AG04450 (cell line): ENCODE measurements around the gene CLDN9. TPM values are rescaled to one million over a fixed set of nuclear protein-coding genes. Genes with fewer than 3 reads are reported as not detected.

ENCODE experiments used
- CTCF ChIA-PET: fragments of 300-600, 350-600 bp; formaldehyde crosslinking; extraction: SDS; loops from one replicate; lab custom pipeline; 2022; ENCODE audit warnings: antibody characterized with exemption, inconsistent platforms; lab: Charles Lee
- POLR2A ChIA-PET: fragments of 350-600 bp; formaldehyde crosslinking; extraction: SDS; loops from one replicate; lab custom pipeline; 2021; ENCODE audit warnings: antibody characterized with exemption, inconsistent platforms; lab: Yijun Ruan, JAX
- DNase-seq: peaks from one replicate; pipeline ENCODE4 v3.0.0-alpha.2; 2011; ENCODE audit warnings: low read depth, low spot score
- H3K27ac ChIP-seq: one replicate; pipeline ENCODE4 v1.5.1; 2012; ENCODE audit warnings: low read depth, low read length, control low read depth
- H3K27me3 ChIP-seq: one replicate; pipeline ENCODE4 v1.6.0; 2012; ENCODE audit warnings: low read length; ENCODE audit not compliant: control insufficient read depth, insufficient read depth
- H3K4me3 ChIP-seq: 2 replicates; pipeline ENCODE4 v1.5.1; 2011; ENCODE audit warnings: mild to moderate bottlenecking, low read depth, low read length, control low read depth
- H3K9me3 ChIP-seq: 2 replicates; pipeline ENCODE4 v1.5.1; 2012; ENCODE audit warnings: low read length; ENCODE audit not compliant: control insufficient read depth, insufficient read depth
- polyA plus RNA-seq: library from polyadenylated mRNA; depleted of rRNA; stranded (reverse); fragments of >200 nt; gene quantifications from 2 replicates; pipeline ENCODE4 v1.2.3, GENCODE V29; 2011
- TF ChIP-seq, protein P1 (sequence below): IDR thresholded peaks from 2 replicates; pipeline ENCODE4 v1.5.1; 2011; ENCODE audit warnings: low read depth, low read length, control low read depth, inconsistent platforms

CLDN9 gene
- polyA plus RNA-seq, 1 experiment: not detected

DNA sequence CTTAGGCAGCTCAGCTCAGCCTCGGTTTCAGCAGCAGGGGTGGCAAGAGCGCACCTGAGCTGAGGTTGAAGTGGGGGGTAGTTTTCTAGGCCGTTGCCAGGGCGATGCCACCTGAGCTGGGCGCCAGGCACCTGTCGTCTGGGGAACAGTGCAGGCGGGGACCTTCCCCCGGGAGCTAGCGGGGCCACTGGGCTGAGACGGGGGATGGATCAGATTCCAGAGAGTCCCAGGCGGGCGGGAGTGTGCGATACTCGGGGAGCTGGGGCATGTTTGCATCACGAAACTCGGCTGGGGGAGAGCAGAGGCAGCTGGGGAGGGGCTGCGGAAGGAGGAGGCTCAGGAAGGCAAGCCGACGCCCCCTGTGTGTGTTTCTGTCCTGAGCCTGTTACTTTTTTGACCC, 477 bp upstream of the CLDN9 start:
- H3K9me3 ChIP-seq: no peaks in the 10 kb centered on the region; the same call in 1 of the 2 replicates
- TF ChIP-seq, protein P1, sequence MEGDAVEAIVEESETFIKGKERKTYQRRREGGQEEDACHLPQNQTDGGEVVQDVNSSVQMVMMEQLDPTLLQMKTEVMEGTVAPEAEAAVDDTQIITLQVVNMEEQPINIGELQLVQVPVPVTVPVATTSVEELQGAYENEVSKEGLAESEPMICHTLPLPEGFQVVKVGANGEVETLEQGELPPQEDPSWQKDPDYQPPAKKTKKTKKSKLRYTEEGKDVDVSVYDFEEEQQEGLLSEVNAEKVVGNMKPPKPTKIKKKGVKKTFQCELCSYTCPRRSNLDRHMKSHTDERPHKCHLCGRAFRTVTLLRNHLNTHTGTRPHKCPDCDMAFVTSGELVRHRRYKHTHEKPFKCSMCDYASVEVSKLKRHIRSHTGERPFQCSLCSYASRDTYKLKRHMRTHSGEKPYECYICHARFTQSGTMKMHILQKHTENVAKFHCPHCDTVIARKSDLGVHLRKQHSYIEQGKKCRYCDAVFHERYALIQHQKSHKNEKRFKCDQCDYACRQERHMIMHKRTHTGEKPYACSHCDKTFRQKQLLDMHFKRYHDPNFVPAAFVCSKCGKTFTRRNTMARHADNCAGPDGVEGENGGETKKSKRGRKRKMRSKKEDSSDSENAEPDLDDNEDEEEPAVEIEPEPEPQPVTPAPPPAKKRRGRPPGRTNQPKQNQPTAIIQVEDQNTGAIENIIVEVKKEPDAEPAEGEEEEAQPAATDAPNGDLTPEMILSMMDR: no peak
- H3K27ac ChIP-seq: no peak overlapping the region
- H3K27me3 ChIP-seq: peaks cover 56% of the 10 kb centered on the region
- POLR2A ChIA-PET: interaction anchor here (0.6 to 1.7 kb wide), 2 partner anchors 10 to 101 kb away, joined by 3 to 7 read pairs; no protein-coding TSS in a partner anchor
- DNase-seq: no peak
- CTCF ChIA-PET: interaction anchor here (1.0 kb wide), 1 partner anchor 16 kb away, joined by 3 read pairs; no protein-coding TSS in a partner anchor
- no peak overlapping the region for H3K4me3 ChIP-seq

DNA sequence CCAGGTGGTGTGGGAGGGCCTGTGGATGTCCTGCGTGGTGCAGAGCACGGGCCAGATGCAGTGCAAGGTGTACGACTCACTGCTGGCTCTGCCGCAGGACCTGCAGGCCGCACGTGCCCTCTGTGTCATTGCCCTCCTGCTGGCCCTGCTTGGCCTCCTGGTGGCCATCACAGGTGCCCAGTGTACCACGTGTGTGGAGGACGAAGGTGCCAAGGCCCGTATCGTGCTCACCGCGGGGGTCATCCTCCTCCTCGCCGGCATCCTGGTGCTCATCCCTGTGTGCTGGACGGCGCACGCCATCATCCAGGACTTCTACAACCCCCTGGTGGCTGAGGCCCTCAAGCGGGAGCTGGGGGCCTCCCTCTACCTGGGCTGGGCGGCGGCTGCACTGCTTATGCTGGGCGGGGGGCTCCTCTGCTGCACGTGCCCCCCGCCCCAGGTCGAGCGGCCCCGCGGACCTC, 798 bp downstream of the CLDN9 start:
- H3K9me3 ChIP-seq: no peaks in the 10 kb centered on the region; the same call in 1 of the 2 replicates
- TF ChIP-seq, protein P1: no peak
- no peak for DNase-seq
- POLR2A ChIA-PET: interaction anchor here (1.7 kb wide), 1 partner anchor 8 kb away, joined by 7 read pairs; no protein-coding TSS in a partner anchor
- no peak overlapping the region for H3K4me3 ChIP-seq
- no peak overlapping the region for H3K27ac ChIP-seq
- CTCF ChIA-PET: interaction anchor here (1.2 kb wide), 1 partner anchor 18 kb away, joined by 4 read pairs; no protein-coding TSS in a partner anchor
- peaks cover 46% of the 10 kb centered on the region for H3K27me3 ChIP-seq

DNA sequence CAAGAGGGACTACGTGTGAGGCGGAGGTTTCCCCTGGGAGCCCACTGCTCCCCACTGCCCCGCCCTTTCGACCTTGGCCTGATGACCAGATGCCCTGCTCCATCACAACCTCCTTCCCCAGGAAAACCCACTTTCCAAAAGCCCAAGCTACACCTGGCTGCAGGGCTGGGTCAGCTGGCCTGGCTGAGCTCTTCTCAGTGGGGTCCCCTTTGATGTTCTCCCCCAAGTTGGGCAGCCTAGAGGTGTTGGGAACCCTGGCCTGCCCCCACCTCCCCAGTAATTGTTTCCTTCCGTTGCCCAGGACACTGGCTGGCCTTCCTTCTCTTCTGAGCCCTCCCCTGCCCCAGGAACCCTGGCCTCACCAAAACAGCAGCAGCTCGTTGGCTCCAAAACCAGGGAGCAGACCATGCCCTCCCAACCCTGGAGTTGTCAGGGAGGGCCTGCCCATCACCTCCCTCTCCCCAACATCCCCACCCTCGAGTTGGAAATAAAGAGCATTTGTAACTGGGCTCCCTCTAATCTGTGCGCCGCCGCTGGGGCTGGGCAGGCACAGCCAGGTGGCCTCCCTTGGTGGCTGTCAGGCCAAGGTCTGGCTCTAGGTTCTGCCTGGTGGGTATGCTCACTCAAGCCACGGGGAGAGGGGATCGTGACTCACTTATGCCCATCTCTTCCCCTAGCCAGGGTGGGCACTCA, 1.4 kb downstream of the CLDN9 start:
- ChIA-PET POLR2A (no interaction called here), CTCF (interaction anchor here (1.2 kb wide), 1 partner anchor 18 kb away, joined by 4 read pairs; no protein-coding TSS in a partner anchor)
- Histone ChIP-seq H3K27ac (no peak overlapping the region), H3K4me3 (no peak overlapping the region), H3K27me3 (peaks cover 42% of the 10 kb centered on the region), H3K9me3 (no peaks in the 10 kb centered on the region; the same call in 1 of the 2 replicates)
- no peak for DNase-seq
- TF ChIP-seq, protein P1: no peak

DNA sequence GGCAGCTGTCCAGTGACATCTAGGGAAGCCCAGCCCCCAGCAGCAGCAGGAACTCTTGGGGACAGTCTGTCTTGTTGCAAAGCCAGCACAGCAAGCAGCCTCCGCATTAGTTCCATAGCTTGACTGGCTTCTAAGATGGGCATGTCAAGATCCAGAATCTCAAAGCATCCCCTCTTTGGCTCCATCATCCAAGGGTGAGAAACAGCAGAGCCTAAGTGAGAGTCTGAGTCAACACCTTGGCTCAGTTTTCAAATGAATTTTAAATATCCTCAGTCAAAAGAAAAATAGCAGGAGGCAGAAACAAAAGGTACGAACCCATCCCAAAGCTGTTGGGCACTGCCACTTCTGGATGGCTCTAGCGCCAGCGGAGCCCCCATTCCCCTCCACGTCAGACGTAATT, 2.2 kb downstream of the CLDN9 start:
- CTCF ChIA-PET: interaction anchor here (0.7 kb wide), 1 partner anchor 13 kb away, joined by 4 read pairs; no protein-coding TSS in a partner anchor
- DNase-seq: no peak
- Histone ChIP-seq H3K27me3 (peaks cover 39% of the 10 kb centered on the region), H3K9me3 (no peaks in the 10 kb centered on the region; the same call in 1 of the 2 replicates), H3K4me3 (no peak overlapping the region), H3K27ac (no peak overlapping the region)
- POLR2A ChIA-PET: no interaction called here
- TF ChIP-seq, protein P1: no peak
